HEK293 (cell line): ENCODE measurements around the gene CCDC184.
A peak's percentile ranks its signal among the peaks of the same experiment; 100 is the strongest.

Source experiments
- HOXD13 ChIP-seq: sonication (generic); formaldehyde crosslinking; IDR thresholded peaks from 2 replicates; pipeline ENCODE4 v1.8.0; 2022; ENCODE audit warnings: missing genetic modification reagents, borderline replicate concordance
- OSR2 ChIP-seq: fragments of 450-650 bp; formaldehyde crosslinking; IDR thresholded peaks from 2 replicates; pipeline ENCODE4 v1.5.1; 2016; ENCODE audit warnings: missing biosample characterization, missing genetic modification characterization
- RBAK ChIP-seq: fragments of 450-650 bp; formaldehyde crosslinking; IDR thresholded peaks from 2 replicates; pipeline ENCODE4 v1.5.1; 2016; ENCODE audit warnings: missing biosample characterization, missing genetic modification characterization
- SALL2 ChIP-seq: fragments of 450-650 bp; formaldehyde crosslinking; IDR thresholded peaks from 2 replicates; pipeline ENCODE4 v1.5.0; 2017; ENCODE audit warnings: missing biosample characterization, mild to moderate bottlenecking, missing genetic modification characterization, borderline replicate concordance
- WT1 ChIP-seq: fragments of 450-650 bp; formaldehyde crosslinking; IDR thresholded peaks from 2 replicates; pipeline ENCODE4 v1.5.1; 2016; ENCODE audit warnings: missing biosample characterization, missing genetic modification characterization
- ZBTB17 ChIP-seq: fragments of 450-650 bp; formaldehyde crosslinking; IDR thresholded peaks from 2 replicates; pipeline ENCODE4 v1.5.1; 2016; ENCODE audit warnings: missing biosample characterization, missing genetic modification characterization
- ZBTB8A ChIP-seq: fragments of 450-650 bp; formaldehyde crosslinking; IDR thresholded peaks from 2 replicates; pipeline ENCODE4 v1.5.1; 2016; ENCODE audit warnings: missing biosample characterization, missing genetic modification characterization
- ZFHX2 ChIP-seq: fragments of 450-650 bp; formaldehyde crosslinking; conservative IDR thresholded peaks from 2 replicates; pipeline ENCODE4 v1.5.1; 2016; ENCODE audit warnings: missing biosample characterization, missing genetic modification characterization
- ZNF138 ChIP-seq: fragments of 450-650 bp; formaldehyde crosslinking; IDR thresholded peaks from 2 replicates; pipeline ENCODE4 v1.5.1; 2016; ENCODE audit warnings: missing biosample characterization, missing genetic modification characterization, borderline replicate concordance
- ZNF175 ChIP-seq: fragments of 450-650 bp; formaldehyde crosslinking; IDR thresholded peaks from 2 replicates; pipeline ENCODE4 v1.5.1; 2016; ENCODE audit warnings: missing biosample characterization, missing genetic modification characterization
- ZNF214 ChIP-seq: fragments of 450-650 bp; formaldehyde crosslinking; IDR thresholded peaks from 2 replicates; pipeline ENCODE4 v1.5.1; 2017; ENCODE audit warnings: missing biosample characterization, mild to moderate bottlenecking, missing genetic modification characterization, borderline replicate concordance
- ZNF274 ChIP-seq, 2 experiments: fragments of 200-500 bp in 1 of 2; fragments of 450-650 bp in 1 of 2; sonication (Bioruptor generic) in 1 of 2; formaldehyde crosslinking in 1 of 2; IDR thresholded peaks; 2 replicates each; pipeline versions ENCODE4 v1.5.1 to v1.6.1; 2014 to 2016; ENCODE audit warnings: borderline replicate concordance in 1 of 2, inconsistent platforms in 1 of 2, low read length in 1 of 2, missing biosample characterization in 1 of 2, missing genetic modification characterization in 1 of 2
- ZNF354C ChIP-seq: fragments of 450-650 bp; formaldehyde crosslinking; IDR thresholded peaks from 2 replicates; pipeline ENCODE4 v1.5.1; 2016; ENCODE audit warnings: missing biosample characterization, missing genetic modification characterization, low read depth, borderline replicate concordance
- ZNF394 ChIP-seq: fragments of 450-650 bp; formaldehyde crosslinking; IDR thresholded peaks from 2 replicates; pipeline ENCODE4 v1.5.1; 2016; ENCODE audit warnings: missing biosample characterization, missing genetic modification characterization, mild to moderate bottlenecking, moderate library complexity, borderline replicate concordance
- ZNF629 ChIP-seq: fragments of 450-650 bp; formaldehyde crosslinking; IDR thresholded peaks from 2 replicates; pipeline ENCODE4 v1.5.1; 2017; ENCODE audit warnings: missing biosample characterization, missing genetic modification characterization
- ZNF654 ChIP-seq: fragments of 450-650 bp; formaldehyde crosslinking; IDR thresholded peaks from 2 replicates; pipeline ENCODE4 v1.5.1; 2016; ENCODE audit warnings: low read depth, missing biosample characterization, missing genetic modification characterization
- ZNF664 ChIP-seq: fragments of 450-650 bp; formaldehyde crosslinking; IDR thresholded peaks from 2 replicates; pipeline ENCODE4 v1.5.1; 2016; ENCODE audit warnings: missing biosample characterization, missing genetic modification characterization
- ZNF747 ChIP-seq: fragments of 450-650 bp; formaldehyde crosslinking; IDR thresholded peaks from 2 replicates; pipeline ENCODE4 v1.5.1; 2016; ENCODE audit warnings: missing biosample characterization, missing genetic modification characterization
- ZNF76 ChIP-seq: fragments of 450-650 bp; formaldehyde crosslinking; IDR thresholded peaks from 2 replicates; pipeline ENCODE4; 2016; ENCODE audit warnings: low read depth, missing biosample characterization, missing genetic modification characterization, borderline replicate concordance
- ZSCAN16 ChIP-seq: fragments of 450-650 bp; formaldehyde crosslinking; IDR thresholded peaks from 2 replicates; pipeline ENCODE4 v1.5.1; 2016; ENCODE audit warnings: missing biosample characterization, missing genetic modification characterization
- ZSCAN23 ChIP-seq: fragments of 450-650 bp; formaldehyde crosslinking; IDR thresholded peaks from 2 replicates; pipeline ENCODE4 v1.5.1; 2016; ENCODE audit warnings: missing biosample characterization, missing genetic modification characterization
- TF ChIP-seq, protein P1 (sequence below): fragments of 450-650 bp; formaldehyde crosslinking; IDR thresholded peaks from 2 replicates; pipeline ENCODE4 v1.5.1; 2016; ENCODE audit warnings: missing biosample characterization, missing genetic modification characterization
- TF ChIP-seq, protein P2 (sequence below): fragments of 450-650 bp; formaldehyde crosslinking; IDR thresholded peaks from 2 replicates; pipeline ENCODE4 v1.5.1; 2017; ENCODE audit warnings: missing biosample characterization, missing genetic modification characterization
- TF ChIP-seq, protein P3 (sequence below): fragments of 450-650 bp; formaldehyde crosslinking; IDR thresholded peaks from 2 replicates; pipeline ENCODE4 v1.5.1; 2017; ENCODE audit warnings: missing biosample characterization, missing genetic modification characterization
- TF ChIP-seq, protein P4 (sequence below): fragments of 450-650 bp; formaldehyde crosslinking; IDR thresholded peaks from 2 replicates; pipeline ENCODE4 v1.5.1; 2016; ENCODE audit warnings: missing biosample characterization, missing genetic modification characterization
- TF ChIP-seq, protein P5 (sequence below): fragments of 450-650 bp; formaldehyde crosslinking; IDR thresholded peaks from 2 replicates; pipeline ENCODE4 v1.5.1; 2016; ENCODE audit warnings: missing biosample characterization, missing genetic modification characterization
- TF ChIP-seq, protein P6 (sequence below): fragments of 450-650 bp; formaldehyde crosslinking; IDR thresholded peaks from 2 replicates; pipeline ENCODE4 v1.5.1; 2016; ENCODE audit warnings: missing biosample characterization, missing genetic modification characterization, borderline replicate concordance

CCDC184 gene

DNA sequence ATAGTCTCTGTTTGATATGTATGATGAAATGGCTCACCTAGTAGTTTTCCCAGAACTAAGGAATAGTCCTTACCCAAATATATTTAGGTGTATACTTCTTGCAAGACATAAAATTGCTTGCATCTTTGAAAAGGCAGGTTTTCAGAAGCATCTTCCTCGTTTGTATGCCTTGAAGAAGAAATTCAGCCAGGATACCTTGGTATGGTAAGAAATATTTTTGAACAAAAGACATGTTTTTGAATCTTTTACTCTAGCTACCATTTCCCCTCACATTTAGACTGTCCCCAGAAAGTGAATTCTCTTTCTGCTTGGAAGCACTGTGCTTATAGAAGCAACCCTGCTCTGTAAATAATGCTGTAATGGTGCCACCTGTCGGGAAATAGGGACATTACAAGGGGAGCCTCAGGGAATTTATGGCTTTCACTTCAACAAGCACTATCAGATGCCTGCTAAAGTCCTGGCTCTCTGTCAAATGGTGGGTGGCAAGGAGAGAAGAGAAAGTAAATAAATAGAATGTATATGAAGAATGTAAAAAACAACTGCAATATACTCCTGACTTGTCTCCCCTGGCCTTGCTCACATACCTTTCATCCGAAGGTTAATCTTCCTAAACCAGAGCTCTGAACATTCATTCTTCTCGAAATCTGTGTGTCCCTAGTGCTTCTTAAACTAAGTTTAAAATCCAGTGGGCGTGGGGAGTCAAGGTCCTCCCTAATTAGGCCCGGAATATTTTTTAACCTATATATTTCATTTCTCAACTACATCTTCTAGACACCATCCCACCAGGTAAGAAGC is 6.1 kb downstream of the CCDC184 start (continued):
- TF ChIP-seq, protein P1, sequence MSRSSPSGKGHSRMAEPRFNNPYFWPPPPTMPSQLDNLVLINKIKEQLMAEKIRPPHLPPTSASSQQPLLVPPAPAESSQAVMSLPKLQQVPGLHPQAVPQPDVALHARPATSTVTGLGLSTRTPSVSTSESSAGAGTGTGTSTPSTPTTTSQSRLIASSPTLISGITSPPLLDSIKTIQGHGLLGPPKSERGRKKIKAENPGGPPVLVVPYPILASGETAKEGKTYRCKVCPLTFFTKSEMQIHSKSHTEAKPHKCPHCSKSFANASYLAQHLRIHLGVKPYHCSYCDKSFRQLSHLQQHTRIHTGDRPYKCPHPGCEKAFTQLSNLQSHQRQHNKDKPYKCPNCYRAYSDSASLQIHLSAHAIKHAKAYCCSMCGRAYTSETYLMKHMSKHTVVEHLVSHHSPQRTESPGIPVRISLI, result no peak
- TF ChIP-seq RBAK (tag by site-specific recombination) (no peak), ZNF394 (tag by site-specific recombination) (no peak), ZNF747 (tag by site-specific recombination) (no peak), ZNF664 (tag by site-specific recombination) (no peak), ZNF629 (tag by site-specific recombination) (no peak), ZNF274 (IDR thresholded peaks at IDR 0.05; ENCODE audit: low read length) (no peak), ZNF274 (tag by site-specific recombination; IDR thresholded peaks at IDR 0.05; ENCODE audit: borderline replicate concordance) (no peak), WT1 (tag by site-specific recombination) (peak; percentile 27; the same call in 1 of the 2 replicates), ZBTB8A (tag by site-specific recombination) (no peak), ZNF214 (tag by site-specific recombination) (no peak), ZFHX2 (peak; percentile 45), ZSCAN16 (tag by site-specific recombination) (no peak), ZNF138 (tag by site-specific recombination) (no peak), OSR2 (no peak), ZNF175 (tag by site-specific recombination) (no peak), HOXD13 (CRISPR knock-in tag) (no peak), ZBTB17 (tag by site-specific recombination) (peak; percentile 21; the same call in 1 of the 2 replicates), ZNF354C (tag by site-specific recombination) (no peak), SALL2 (tag by site-specific recombination) (no peak), ZSCAN23 (tag by site-specific recombination) (no peak), ZNF76 (no peak), ZNF654 (tag by site-specific recombination) (peak; percentile 71)
- TF ChIP-seq, protein P2, sequence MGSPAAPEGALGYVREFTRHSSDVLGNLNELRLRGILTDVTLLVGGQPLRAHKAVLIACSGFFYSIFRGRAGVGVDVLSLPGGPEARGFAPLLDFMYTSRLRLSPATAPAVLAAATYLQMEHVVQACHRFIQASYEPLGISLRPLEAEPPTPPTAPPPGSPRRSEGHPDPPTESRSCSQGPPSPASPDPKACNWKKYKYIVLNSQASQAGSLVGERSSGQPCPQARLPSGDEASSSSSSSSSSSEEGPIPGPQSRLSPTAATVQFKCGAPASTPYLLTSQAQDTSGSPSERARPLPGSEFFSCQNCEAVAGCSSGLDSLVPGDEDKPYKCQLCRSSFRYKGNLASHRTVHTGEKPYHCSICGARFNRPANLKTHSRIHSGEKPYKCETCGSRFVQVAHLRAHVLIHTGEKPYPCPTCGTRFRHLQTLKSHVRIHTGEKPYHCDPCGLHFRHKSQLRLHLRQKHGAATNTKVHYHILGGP (tag by site-specific recombination), result no peak
- TF ChIP-seq, protein P3, sequence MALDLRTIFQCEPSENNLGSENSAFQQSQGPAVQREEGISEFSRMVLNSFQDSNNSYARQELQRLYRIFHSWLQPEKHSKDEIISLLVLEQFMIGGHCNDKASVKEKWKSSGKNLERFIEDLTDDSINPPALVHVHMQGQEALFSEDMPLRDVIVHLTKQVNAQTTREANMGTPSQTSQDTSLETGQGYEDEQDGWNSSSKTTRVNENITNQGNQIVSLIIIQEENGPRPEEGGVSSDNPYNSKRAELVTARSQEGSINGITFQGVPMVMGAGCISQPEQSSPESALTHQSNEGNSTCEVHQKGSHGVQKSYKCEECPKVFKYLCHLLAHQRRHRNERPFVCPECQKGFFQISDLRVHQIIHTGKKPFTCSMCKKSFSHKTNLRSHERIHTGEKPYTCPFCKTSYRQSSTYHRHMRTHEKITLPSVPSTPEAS (tag by site-specific recombination), result no peak
- TF ChIP-seq, protein P4, sequence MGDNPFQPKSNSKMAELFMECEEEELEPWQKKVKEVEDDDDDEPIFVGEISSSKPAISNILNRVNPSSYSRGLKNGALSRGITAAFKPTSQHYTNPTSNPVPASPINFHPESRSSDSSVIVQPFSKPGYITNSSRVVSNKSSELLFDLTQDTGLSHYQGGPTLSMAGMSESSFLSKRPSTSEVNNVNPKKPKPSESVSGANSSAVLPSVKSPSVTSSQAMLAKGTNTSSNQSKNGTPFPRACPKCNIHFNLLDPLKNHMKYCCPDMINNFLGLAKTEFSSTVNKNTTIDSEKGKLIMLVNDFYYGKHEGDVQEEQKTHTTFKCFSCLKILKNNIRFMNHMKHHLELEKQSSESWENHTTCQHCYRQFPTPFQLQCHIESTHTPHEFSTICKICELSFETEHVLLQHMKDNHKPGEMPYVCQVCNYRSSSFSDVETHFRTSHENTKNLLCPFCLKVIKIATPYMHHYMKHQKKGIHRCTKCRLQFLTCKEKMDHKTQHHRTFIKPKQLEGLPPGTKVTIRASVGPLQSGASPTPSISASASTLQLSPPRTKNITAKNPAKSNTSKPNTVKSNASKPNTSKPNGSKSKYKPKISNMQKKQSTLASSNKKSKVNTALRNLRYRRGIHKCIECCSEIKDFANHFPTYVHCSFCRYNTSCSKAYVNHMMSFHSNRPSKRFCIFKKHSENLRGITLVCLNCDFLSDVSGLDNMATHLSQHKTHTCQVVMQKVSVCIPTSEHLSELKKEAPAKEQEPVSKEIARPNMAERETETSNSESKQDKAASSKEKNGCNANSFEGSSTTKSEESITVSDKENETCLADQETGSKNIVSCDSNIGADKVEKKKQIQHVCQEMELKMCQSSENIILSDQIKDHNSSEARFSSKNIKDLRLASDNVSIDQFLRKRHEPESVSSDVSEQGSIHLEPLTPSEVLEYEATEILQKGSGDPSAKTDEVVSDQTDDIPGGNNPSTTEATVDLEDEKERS (tag by site-specific recombination), result no peak
- TF ChIP-seq, protein P5, sequence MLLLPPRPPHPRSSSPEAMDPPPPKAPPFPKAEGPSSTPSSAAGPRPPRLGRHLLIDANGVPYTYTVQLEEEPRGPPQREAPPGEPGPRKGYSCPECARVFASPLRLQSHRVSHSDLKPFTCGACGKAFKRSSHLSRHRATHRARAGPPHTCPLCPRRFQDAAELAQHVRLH (tag by site-specific recombination), result no peak
- TF ChIP-seq, protein P6, sequence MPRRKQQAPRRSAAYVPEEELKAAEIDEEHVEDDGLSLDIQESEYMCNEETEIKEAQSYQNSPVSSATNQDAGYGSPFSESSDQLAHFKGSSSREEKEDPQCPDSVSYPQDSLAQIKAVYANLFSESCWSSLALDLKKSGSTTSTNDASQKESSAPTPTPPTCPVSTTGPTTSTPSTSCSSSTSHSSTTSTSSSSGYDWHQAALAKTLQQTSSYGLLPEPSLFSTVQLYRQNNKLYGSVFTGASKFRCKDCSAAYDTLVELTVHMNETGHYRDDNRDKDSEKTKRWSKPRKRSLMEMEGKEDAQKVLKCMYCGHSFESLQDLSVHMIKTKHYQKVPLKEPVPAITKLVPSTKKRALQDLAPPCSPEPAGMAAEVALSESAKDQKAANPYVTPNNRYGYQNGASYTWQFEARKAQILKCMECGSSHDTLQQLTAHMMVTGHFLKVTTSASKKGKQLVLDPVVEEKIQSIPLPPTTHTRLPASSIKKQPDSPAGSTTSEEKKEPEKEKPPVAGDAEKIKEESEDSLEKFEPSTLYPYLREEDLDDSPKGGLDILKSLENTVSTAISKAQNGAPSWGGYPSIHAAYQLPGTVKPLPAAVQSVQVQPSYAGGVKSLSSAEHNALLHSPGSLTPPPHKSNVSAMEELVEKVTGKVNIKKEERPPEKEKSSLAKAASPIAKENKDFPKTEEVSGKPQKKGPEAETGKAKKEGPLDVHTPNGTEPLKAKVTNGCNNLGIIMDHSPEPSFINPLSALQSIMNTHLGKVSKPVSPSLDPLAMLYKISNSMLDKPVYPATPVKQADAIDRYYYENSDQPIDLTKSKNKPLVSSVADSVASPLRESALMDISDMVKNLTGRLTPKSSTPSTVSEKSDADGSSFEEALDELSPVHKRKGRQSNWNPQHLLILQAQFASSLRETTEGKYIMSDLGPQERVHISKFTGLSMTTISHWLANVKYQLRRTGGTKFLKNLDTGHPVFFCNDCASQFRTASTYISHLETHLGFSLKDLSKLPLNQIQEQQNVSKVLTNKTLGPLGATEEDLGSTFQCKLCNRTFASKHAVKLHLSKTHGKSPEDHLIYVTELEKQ (tag by site-specific recombination), result no peak
